ENCODE measurements around the gene CYTH4.

- TF ChIP-seq POLR2A (IDR thresholded peaks at IDR 0.05; ENCODE audit: low read length) (no peak), GATA1 (IDR thresholded peaks at IDR 0.05; ENCODE audit: low read depth, low read length) (no peak)
These were observed 32.3 kb upstream of the CYTH4 start for GRCh38 chr22:37249986-37250385.

All from erythroblast (primary cell).